Measurements from ENCODE around the gene LIX1. TPM values are rescaled to one million over a fixed set of nuclear protein-coding genes. Genes with fewer than 3 reads are reported as not detected.

Gene LIX1
- total RNA-seq, 1 donor = under 0.01 TPM

DNA sequence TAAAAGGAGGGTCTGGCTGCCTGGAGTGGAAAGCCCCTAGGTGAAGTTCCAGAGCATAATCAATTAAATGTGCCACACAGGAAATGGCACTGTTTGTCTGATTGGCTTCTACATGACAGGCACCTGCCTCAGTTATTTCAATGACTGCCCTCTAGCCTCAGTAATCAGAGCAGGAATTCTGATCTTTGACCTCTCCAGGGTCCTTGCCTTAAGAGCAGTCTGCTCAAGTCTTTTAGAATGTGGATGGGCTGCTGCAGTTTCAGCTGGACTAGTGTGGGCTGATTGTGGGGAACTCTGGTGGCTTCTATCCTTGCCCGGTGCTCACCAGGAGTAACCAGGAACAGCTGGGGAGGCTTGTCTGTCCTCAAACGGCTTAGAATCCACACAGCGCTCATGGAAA lies 98.9 kb downstream of the LIX1 start:
- H3K4me3 ChIP-seq (ENCODE audit: low read depth, low read length) = no peak overlapping the region
- no peak for DNase-seq (ENCODE audit: low read depth)
- TF ChIP-seq, protein P1, sequence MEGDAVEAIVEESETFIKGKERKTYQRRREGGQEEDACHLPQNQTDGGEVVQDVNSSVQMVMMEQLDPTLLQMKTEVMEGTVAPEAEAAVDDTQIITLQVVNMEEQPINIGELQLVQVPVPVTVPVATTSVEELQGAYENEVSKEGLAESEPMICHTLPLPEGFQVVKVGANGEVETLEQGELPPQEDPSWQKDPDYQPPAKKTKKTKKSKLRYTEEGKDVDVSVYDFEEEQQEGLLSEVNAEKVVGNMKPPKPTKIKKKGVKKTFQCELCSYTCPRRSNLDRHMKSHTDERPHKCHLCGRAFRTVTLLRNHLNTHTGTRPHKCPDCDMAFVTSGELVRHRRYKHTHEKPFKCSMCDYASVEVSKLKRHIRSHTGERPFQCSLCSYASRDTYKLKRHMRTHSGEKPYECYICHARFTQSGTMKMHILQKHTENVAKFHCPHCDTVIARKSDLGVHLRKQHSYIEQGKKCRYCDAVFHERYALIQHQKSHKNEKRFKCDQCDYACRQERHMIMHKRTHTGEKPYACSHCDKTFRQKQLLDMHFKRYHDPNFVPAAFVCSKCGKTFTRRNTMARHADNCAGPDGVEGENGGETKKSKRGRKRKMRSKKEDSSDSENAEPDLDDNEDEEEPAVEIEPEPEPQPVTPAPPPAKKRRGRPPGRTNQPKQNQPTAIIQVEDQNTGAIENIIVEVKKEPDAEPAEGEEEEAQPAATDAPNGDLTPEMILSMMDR (IDR thresholded peaks at IDR 0.05; ENCODE audit: insufficient read depth, low read depth, low read length) = no peak

DNA sequence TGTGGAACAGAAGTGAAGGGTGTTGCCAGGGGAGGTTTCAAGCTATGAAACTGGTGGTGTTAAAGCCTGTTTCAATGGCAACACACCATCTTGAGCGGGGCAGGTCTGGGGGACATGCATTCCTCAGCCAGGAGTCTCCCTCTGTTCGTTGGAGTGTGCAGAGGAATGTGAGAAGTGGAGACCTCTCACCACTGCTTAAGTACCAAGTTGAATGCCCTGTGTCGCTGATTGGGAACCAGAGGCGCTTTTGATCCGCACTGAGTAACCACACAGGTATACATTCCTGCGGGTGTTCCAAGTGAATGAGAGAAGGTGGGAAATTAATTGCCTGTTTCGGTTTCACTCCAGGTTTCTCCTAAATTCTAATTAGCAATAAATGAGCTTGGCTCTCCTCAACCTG lies 99.4 kb downstream of the LIX1 start:
- TF ChIP-seq, protein P1 (IDR thresholded peaks at IDR 0.05; ENCODE audit: insufficient read depth, low read depth, low read length) = no peak
- DNase-seq (ENCODE audit: low read depth) = no peak
- H3K4me3 ChIP-seq (ENCODE audit: low read depth, low read length) = no peak overlapping the region

Small RNA genes within 50 kb of the gene (small RNA-seq; reads per million reads assigned to genes)
- gene RNU1-73P = not detected

Other genes with a start within 250 kb of the LIX1 start
- 32.2 and 42.7 TPM in 2 replicates for gene LNPEP, start 206.5 kb downstream of the LIX1 start, total RNA-seq
- gene RIOK2, start 40.6 kb upstream of the LIX1 start, total RNA-seq = 31.6 and 37.6 TPM in 2 replicates

Data from fibroblast of villous mesenchyme (primary cell).